HepG2 (cell line): ENCODE results near the gene NXPE3.

Source experiments
- BHLHE40 ChIP-seq: IDR thresholded peaks from 2 replicates; pipeline ENCODE4 v1.6.1; 2011; ENCODE audit warnings: low read length, improper control_type of control experiment
- CTCF ChIP-seq: sonication (generic); formaldehyde crosslinking; IDR thresholded peaks from 2 replicates; pipeline ENCODE4 v1.5.0; 2020; ENCODE audit warnings: mild to moderate bottlenecking, missing genetic modification reagents, moderate library complexity
- JDP2 ChIP-seq: sonication (generic); formaldehyde crosslinking; IDR thresholded peaks from 2 replicates; pipeline ENCODE4 v1.8.1; 2022; ENCODE audit warnings: missing genetic modification reagents, borderline replicate concordance
- JUND ChIP-seq: sonication (generic); formaldehyde crosslinking; IDR thresholded peaks from 2 replicates; pipeline ENCODE4 v1.8.0; 2022; ENCODE audit warnings: mild to moderate bottlenecking, missing genetic modification reagents
- KDM5A ChIP-seq: fragments of 200-600 bp; sonication (generic); IDR thresholded peaks from 2 replicates; pipeline ENCODE4 v1.7.0; 2018; ENCODE audit warnings: antibody characterized with exemption, mild to moderate bottlenecking, low read length, borderline replicate concordance
- POLR2A ChIP-seq, 2 experiments: IDR thresholded peaks; 2 replicates each; pipeline ENCODE4 v1.6.1; 2011; ENCODE audit warnings: low read depth in 2 of 2, low read length in 2 of 2, mild to moderate bottlenecking in 1 of 2, moderate library complexity in 1 of 2; ENCODE audit not compliant: insufficient read depth in 1 of 2
- RFX5 ChIP-seq: IDR thresholded peaks from 2 replicates; pipeline ENCODE4 v1.6.1; 2011; ENCODE audit warnings: low read depth, low read length, improper control_type of control experiment
- SP140L ChIP-seq: sonication (generic); formaldehyde crosslinking; IDR thresholded peaks from 2 replicates; pipeline ENCODE4 v1.4.0; 2020; ENCODE audit warnings: missing genetic modification reagents, borderline replicate concordance
- TMF1 ChIP-seq: sonication (generic); formaldehyde crosslinking; IDR thresholded peaks from 2 replicates; pipeline ENCODE4 v1.8.1; 2022; ENCODE audit warnings: low read depth, missing genetic modification reagents
- ZNF12 ChIP-seq: sonication (generic); formaldehyde crosslinking; IDR thresholded peaks from 2 replicates; pipeline ENCODE4 v1.5.0; 2020; ENCODE audit warnings: missing genetic modification reagents
- ZNF24 ChIP-seq: fragments of 450-650 bp; IDR thresholded peaks from 2 replicates; pipeline ENCODE4 v1.6.1; 2017; ENCODE audit warnings: antibody characterized with exemption, mild to moderate bottlenecking
- ZNF431 ChIP-seq: sonication (generic); formaldehyde crosslinking; IDR thresholded peaks from 2 replicates; pipeline ENCODE4 v1.9.0; 2022; ENCODE audit warnings: missing genetic modification reagents, low read depth, mild to moderate bottlenecking, borderline replicate concordance
- TF ChIP-seq, protein P1 (sequence below): sonication (generic); formaldehyde crosslinking; IDR thresholded peaks from 2 replicates; pipeline ENCODE4 v1.4.0; 2020; ENCODE audit warnings: missing genetic modification reagents, mild to moderate bottlenecking, borderline replicate concordance

DNA sequence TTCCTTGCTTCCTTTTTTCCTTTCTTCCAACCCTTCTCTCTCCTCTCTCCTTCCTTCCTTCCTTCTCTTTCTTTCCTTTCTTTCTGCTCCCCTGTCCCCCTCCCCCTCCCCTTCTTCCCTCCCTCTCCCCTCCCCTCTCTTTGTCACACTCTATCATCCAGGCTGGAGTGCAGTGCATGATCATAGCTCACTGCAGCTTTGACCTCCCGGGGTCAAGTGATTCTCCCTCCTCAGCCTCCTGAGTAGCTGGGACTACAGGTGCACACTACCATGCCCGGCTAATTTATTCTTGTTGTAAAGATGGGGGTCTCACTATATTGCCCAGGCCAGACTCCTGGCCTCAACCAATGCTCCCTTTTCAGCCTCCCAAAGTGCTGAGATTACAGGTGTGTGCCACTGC, 89.0 kb downstream of the NXPE3 start:
- no peak for TF ChIP-seq RFX5
- no peak for TF ChIP-seq SP140L
- TF ChIP-seq TMF1 (CRISPR knock-in tag) = no peak
- TF ChIP-seq, protein P1, sequence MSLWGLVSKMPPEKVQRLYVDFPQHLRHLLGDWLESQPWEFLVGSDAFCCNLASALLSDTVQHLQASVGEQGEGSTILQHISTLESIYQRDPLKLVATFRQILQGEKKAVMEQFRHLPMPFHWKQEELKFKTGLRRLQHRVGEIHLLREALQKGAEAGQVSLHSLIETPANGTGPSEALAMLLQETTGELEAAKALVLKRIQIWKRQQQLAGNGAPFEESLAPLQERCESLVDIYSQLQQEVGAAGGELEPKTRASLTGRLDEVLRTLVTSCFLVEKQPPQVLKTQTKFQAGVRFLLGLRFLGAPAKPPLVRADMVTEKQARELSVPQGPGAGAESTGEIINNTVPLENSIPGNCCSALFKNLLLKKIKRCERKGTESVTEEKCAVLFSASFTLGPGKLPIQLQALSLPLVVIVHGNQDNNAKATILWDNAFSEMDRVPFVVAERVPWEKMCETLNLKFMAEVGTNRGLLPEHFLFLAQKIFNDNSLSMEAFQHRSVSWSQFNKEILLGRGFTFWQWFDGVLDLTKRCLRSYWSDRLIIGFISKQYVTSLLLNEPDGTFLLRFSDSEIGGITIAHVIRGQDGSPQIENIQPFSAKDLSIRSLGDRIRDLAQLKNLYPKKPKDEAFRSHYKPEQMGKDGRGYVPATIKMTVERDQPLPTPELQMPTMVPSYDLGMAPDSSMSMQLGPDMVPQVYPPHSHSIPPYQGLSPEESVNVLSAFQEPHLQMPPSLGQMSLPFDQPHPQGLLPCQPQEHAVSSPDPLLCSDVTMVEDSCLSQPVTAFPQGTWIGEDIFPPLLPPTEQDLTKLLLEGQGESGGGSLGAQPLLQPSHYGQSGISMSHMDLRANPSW (CRISPR knock-in tag) = no peak
- no peak for TF ChIP-seq ZNF24
- TF ChIP-seq BHLHE40 = no peak
- TF ChIP-seq JUND (CRISPR knock-in tag) = no peak
- TF ChIP-seq POLR2A (IDR thresholded peaks at IDR 0.05; ENCODE audit: insufficient read depth in 1 of 2, low read depth in 2 of 2, low read length in 2 of 2) = no peak
- TF ChIP-seq ZNF431 (CRISPR knock-in tag) = no peak
- TF ChIP-seq ZNF12 (CRISPR knock-in tag) = no peak
- no peak for TF ChIP-seq JDP2 (CRISPR knock-in tag)
- no peak for TF ChIP-seq CTCF (CRISPR knock-in tag)
- TF ChIP-seq KDM5A = no peak
